Cardiac muscle cell (in vitro differentiated cells and primary cell): ENCODE data around the gene OR52J3. TPM values are rescaled to one million over a fixed set of nuclear protein-coding genes. Genes with fewer than 3 reads are reported as not detected.

Experiments used
- DNase-seq, 2 donors: peaks; one replicate each; pipeline versions ENCODE4 v3.0.0 to v3.0.0-alpha.2; 2010 to 2017; ENCODE audit warnings: low read depth in 1 of 2, low spot score in 1 of 2
- H3K27ac ChIP-seq: fragments of 200-600 bp; sonication (generic); 2 replicates; pipeline ENCODE4 v1.5.1; 2016
- H3K27me3 ChIP-seq: fragments of 200-600 bp; sonication (generic); 2 replicates; pipeline ENCODE4 v1.6.0; 2016; ENCODE audit warnings: control low read depth
- H3K36me3 ChIP-seq: fragments of 200-600 bp; sonication (generic); 2 replicates; pipeline ENCODE4 v1.5.1; 2016; ENCODE audit warnings: control low read depth
- H3K4me1 ChIP-seq: fragments of 200-600 bp; sonication (generic); 2 replicates; pipeline ENCODE4 v1.8.1; 2017; ENCODE audit warnings: low read depth, mild to moderate bottlenecking, mixed run types
- H3K4me3 ChIP-seq: fragments of 200-600 bp; sonication (generic); 2 replicates; pipeline ENCODE4 v1.5.1; 2016; ENCODE audit warnings: mild to moderate bottlenecking
- H3K9me3 ChIP-seq: fragments of 200-600 bp; sonication (generic); 2 replicates; pipeline ENCODE4 v1.5.1; 2017; ENCODE audit warnings: low read depth, mild to moderate bottlenecking, control low read depth
- polyA plus RNA-seq: library from polyadenylated mRNA; unstranded; fragments of >200 nt; fragmentation: Nextera tagmentation; extraction: Ambion mirVana; gene quantifications from 2 replicates; pipeline ENCODE4 v1.2.1, GENCODE V29; 2016
- total RNA-seq: library from RNA; depleted of rRNA; stranded (reverse); fragments of >200 nt; gene quantifications from 2 replicates; pipeline ENCODE4 v1.2.3, GENCODE V29; 2016
- TF ChIP-seq, protein P1 (sequence below): IDR thresholded peaks from 2 replicates; pipeline ENCODE4 v1.5.1; 2012; ENCODE audit warnings: low read depth, mild to moderate bottlenecking, low read length

The OR52J3 gene
- total and polyA plus RNA-seq, 2 experiments from 2014 or later: not detected

DNA sequence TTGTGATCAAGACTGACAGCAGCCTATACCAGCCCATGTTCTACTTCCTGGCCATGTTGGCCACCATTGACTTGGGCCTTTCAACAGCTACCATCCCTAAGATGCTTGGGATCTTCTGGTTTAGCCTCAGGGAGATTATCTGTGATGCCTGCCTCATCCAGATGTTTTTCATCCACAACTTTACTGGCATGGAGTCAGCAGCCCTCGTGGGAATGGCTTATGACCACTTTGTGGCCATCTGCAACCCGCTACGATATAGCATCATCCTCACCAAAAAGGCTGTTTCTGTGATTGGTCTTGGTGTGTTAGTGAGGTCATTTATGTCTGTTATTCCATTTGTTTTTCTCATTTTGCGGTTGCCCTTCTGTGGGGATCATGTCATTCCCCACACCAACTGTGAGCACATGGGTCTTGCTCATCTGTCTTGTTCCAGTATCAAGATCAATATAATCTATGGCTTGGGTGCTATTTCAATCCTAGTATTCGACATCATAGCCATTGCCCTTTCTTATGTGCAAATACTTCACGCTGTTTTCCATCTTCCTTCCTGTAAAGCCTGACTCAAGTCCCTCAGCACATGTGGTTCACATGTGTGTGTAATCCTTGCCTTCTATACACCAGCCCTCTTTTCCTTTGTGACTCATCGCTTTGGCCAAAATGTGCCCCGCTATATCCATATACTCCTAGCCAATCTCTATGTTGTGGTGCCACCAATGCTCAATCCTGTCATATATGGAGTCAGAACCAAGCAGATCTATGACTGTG lies 46.7 kb downstream of the OR52J3 start:
- Histone ChIP-seq H3K4me3 (no peak overlapping the region), H3K4me1 (no peaks in the 10 kb centered on the region), H3K27me3 (no peaks in the 10 kb centered on the region), H3K36me3 (no peaks in the 10 kb centered on the region), H3K27ac (no peak overlapping the region), H3K9me3 (no peaks in the 10 kb centered on the region)
- TF ChIP-seq, protein P1, sequence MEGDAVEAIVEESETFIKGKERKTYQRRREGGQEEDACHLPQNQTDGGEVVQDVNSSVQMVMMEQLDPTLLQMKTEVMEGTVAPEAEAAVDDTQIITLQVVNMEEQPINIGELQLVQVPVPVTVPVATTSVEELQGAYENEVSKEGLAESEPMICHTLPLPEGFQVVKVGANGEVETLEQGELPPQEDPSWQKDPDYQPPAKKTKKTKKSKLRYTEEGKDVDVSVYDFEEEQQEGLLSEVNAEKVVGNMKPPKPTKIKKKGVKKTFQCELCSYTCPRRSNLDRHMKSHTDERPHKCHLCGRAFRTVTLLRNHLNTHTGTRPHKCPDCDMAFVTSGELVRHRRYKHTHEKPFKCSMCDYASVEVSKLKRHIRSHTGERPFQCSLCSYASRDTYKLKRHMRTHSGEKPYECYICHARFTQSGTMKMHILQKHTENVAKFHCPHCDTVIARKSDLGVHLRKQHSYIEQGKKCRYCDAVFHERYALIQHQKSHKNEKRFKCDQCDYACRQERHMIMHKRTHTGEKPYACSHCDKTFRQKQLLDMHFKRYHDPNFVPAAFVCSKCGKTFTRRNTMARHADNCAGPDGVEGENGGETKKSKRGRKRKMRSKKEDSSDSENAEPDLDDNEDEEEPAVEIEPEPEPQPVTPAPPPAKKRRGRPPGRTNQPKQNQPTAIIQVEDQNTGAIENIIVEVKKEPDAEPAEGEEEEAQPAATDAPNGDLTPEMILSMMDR: no peak
- no peak for DNase-seq

DNA sequence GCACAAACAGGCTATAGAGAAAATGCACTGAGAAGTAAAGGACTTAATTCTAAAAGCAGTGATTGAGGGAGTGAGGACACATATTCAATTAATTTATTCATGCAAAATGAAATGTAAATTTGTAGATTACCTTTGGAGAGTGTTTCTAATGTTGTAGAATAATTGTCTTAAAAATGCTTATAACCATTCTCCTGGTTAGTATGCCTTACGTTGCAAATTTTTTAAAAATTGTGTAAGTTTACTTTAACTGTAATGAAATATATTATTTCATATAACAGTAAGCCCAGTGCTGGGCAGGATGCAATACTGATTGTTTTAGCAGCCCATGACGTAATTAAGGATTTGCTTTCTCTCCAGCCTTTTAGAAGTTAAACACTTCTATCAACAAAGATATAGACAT lies 49.7 kb downstream of the OR52J3 start:
- no peak for DNase-seq
- H3K4me3 ChIP-seq: no peak overlapping the region
- no peaks in the 10 kb centered on the region for H3K27me3 ChIP-seq
- no peak overlapping the region for H3K27ac ChIP-seq
- TF ChIP-seq, protein P1: no peak
- H3K4me1 ChIP-seq: no peaks in the 10 kb centered on the region
- no peaks in the 10 kb centered on the region for H3K9me3 ChIP-seq
- no peaks in the 10 kb centered on the region for H3K36me3 ChIP-seq

Other genes starting within 250 kb of the OR52J3 start
- gene OR52R1, start 242.1 kb upstream of the OR52J3 start, total RNA-seq: not detected in 2 replicates
- not detected in 2 replicates for gene OR52R1, start 242.1 kb upstream of the OR52J3 start, polyA plus RNA-seq
- gene OR51F2, start 225.2 kb upstream of the OR52J3 start, total RNA-seq: not detected in 2 replicates
- gene OR51F2, start 225.2 kb upstream of the OR52J3 start, polyA plus RNA-seq: not detected in 2 replicates
- not detected in 2 replicates for gene OR51S1, start 197.3 kb upstream of the OR52J3 start, total RNA-seq
- not detected in 2 replicates for gene OR51S1, start 197.3 kb upstream of the OR52J3 start, polyA plus RNA-seq
- gene OR51T1, start 164.6 kb upstream of the OR52J3 start, total RNA-seq: not detected in 2 replicates
- gene OR51T1, start 164.6 kb upstream of the OR52J3 start, polyA plus RNA-seq: not detected in 2 replicates
- not detected in 2 replicates for gene OR51A7, start 142.7 kb upstream of the OR52J3 start, total RNA-seq
- not detected in 2 replicates for gene OR51A7, start 142.7 kb upstream of the OR52J3 start, polyA plus RNA-seq
- not detected in 2 replicates for gene OR51G2, start 127.2 kb upstream of the OR52J3 start, total RNA-seq
- not detected in 2 replicates for gene OR51G2, start 127.2 kb upstream of the OR52J3 start, polyA plus RNA-seq
- not detected in 2 replicates for gene OR51G1, start 122.2 kb upstream of the OR52J3 start, total RNA-seq
- not detected in 2 replicates for gene OR51G1, start 122.2 kb upstream of the OR52J3 start, polyA plus RNA-seq
- gene OR51A4, start 98.9 kb upstream of the OR52J3 start, total RNA-seq: not detected in 2 replicates
- gene OR51A4, start 98.9 kb upstream of the OR52J3 start, polyA plus RNA-seq: not detected in 2 replicates
- gene OR51A2, start 90.8 kb upstream of the OR52J3 start, total RNA-seq: not detected in 2 replicates
- not detected in 2 replicates for gene OR51A2, start 90.8 kb upstream of the OR52J3 start, polyA plus RNA-seq
- gene OR51L1, start 51.7 kb upstream of the OR52J3 start, total RNA-seq: not detected in 2 replicates
- not detected in 2 replicates for gene OR51L1, start 51.7 kb upstream of the OR52J3 start, polyA plus RNA-seq
- gene OR52E2, start 13.1 kb downstream of the OR52J3 start, total RNA-seq: not detected in 2 replicates
- not detected in 2 replicates for gene OR52E2, start 13.1 kb downstream of the OR52J3 start, polyA plus RNA-seq
- gene OR52E1, start 23.0 kb downstream of the OR52J3 start, total RNA-seq: not detected in 2 replicates
- gene OR52E1, start 23.0 kb downstream of the OR52J3 start, polyA plus RNA-seq: not detected in 2 replicates
- not detected in 2 replicates for gene OR52A5, start 91.8 kb downstream of the OR52J3 start, total RNA-seq
- not detected in 2 replicates for gene OR52A5, start 91.8 kb downstream of the OR52J3 start, polyA plus RNA-seq
- not detected in 2 replicates for gene OR52A1, start 108.2 kb downstream of the OR52J3 start, total RNA-seq
- not detected in 2 replicates for gene OR52A1, start 108.2 kb downstream of the OR52J3 start, polyA plus RNA-seq
- not detected in 2 replicates for gene OR51V1, start 154.2 kb downstream of the OR52J3 start, total RNA-seq
- not detected in 2 replicates for gene OR51V1, start 154.2 kb downstream of the OR52J3 start, polyA plus RNA-seq
- gene HBB, start 180.5 kb downstream of the OR52J3 start, total RNA-seq: not detected in 2 replicates
- gene HBB, start 180.5 kb downstream of the OR52J3 start, polyA plus RNA-seq: not detected in 2 replicates
- gene HBD, start 188.0 kb downstream of the OR52J3 start, total RNA-seq: 0.95 TPM in 1 of 2 replicates, not detected in the other
- 2.8 TPM in 1 of 2 replicates, not detected in the other for gene HBD, start 188.0 kb downstream of the OR52J3 start, polyA plus RNA-seq
- not detected in 2 replicates for gene HBG1, start 203.3 kb downstream of the OR52J3 start, total RNA-seq
- not detected in 2 replicates for gene HBG1, start 203.3 kb downstream of the OR52J3 start, polyA plus RNA-seq
- not detected in 2 replicates for gene HBG2, start 208.3 kb downstream of the OR52J3 start, total RNA-seq
- gene HBG2, start 208.3 kb downstream of the OR52J3 start, polyA plus RNA-seq: 0.54 TPM in 1 of 2 replicates, not detected in the other
- 0.32 and 0.51 TPM in 2 replicates for gene HBE1, start 223.4 kb downstream of the OR52J3 start, total RNA-seq
- gene HBE1, start 223.4 kb downstream of the OR52J3 start, polyA plus RNA-seq: 0.23 TPM in 1 of 2 replicates, not detected in the other